ENCODE results near the gene ENTPD3.
"Not testable (repeated sequence)": the region's sequence is repeated elsewhere in the genome, so short reads cannot be mapped to it uniquely, and the experiment has no call there.

ENTPD3 gene

DNA sequence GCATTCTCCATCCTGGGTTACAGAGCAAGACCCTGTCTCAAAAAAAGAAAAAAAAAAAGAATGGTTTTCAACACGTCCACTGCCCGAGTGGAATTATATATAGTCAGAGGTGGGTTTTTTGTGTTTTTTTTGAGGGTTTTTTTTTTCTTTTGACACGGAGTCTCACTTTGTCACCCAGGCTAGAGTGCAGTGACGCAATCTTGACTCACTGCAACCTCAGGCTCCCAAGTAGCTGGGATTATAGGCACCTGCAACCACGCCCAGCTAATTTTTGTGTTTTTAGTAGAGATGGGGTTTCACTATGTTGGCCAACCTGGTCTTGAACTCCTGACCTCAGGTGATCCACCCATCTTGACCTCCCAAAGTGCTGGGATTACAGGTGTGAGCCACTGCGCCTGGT, 73.5 kb downstream of the ENTPD3 start:
- not testable (repeated sequence) for DNase-seq (ENCODE audit: low read depth in 2 of 2)

DNA sequence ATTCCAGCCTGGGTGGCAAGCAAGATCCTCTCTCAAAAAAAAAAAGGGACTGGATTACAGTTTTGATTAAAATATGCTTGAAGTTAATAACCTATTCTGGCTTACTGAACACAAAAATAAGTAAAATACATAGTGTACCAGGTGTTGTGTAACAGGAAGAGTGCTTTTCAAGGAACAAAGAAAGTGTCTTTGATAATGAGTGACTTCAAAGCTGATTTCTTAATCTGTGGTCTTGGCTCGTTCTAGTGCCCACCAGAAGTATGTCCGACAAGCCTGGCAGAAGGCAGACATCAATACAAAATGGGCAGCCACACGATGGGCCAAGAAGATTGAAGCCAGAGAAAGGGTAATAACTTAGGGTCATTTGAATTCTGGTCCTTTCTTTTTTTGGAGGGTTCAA, 74.2 kb downstream of the ENTPD3 start:
- no peak for DNase-seq (ENCODE audit: low read depth in 2 of 2)

DNA sequence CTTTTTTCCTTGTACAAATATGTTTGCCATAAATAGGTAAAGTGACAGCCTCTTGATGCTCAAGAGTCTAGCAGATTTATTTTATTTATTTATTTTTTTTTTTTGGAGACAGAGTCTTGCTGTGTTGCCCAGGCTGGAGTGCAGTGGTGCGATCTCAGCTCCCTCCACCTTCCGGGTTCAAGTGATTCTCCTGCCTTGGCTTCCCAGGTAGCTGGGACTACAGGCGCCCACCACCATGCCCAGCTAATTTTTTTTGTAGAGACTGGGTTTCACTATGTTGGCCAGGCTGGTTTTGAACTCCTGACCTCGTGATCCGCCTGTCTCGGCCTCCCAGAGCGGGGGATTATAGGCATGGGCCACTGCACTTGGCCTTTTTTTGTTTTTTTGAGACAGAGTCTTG, 75.9 kb downstream of the ENTPD3 start:
- DNase-seq (ENCODE audit: low read depth in 2 of 2), result not testable (repeated sequence)

DNA sequence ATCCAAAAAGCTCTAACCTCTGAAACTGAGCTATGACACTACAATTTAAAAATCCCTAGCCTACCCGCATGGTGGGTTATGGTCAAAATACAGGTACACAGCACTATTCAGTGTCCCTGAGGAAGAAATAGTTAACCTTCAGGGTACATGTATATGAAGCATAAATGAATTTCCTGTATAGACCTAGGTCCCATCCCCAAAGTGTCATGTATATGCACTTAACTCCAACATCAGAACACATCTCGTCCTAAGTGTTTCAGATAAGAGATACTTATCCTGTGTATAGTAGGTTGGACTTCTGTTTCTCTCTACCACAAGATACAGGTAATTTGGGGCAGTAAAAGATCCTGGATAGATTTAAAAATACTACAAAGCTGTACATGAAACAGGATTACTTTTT, 76.6 kb downstream of the ENTPD3 start:
- no peak for DNase-seq (ENCODE audit: low read depth in 2 of 2)

DNA sequence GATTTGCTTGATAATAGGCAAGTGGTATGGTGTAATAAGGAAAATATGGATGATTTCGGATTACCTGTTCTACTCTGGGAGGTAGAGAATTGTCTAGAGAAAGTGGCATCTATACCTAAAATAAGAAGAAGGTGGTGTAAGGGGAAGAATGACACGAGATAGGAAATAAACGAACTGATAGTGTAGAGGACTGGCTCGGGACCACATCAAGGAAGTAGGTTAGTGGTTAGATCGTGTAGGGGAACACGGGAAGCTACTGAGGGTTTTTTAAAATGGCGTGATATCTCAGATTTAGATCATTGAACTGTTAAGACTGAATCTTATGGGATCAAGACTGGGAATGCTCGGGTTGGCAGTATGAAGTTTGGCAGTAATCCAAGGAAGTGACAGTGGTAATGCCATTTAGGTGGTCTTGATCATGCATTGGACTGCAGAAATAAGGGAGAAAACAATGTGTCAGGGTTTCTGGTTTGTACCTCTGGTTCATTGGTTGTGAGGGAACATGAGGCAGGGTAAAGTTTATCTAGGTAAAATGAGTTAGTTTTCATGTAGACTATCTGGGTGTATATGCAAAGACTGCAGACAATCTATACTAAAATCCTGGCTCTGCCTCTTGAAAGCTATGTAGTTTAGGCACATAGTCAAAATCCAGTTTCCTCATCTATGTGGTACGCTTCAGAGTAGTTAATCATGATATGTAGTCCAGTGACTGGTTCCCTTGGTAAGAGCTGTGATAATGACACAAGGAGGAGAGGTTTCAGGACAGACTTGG, 77.5 kb downstream of the ENTPD3 start:
- DNase-seq (ENCODE audit: low read depth in 2 of 2), result no peak

DNA sequence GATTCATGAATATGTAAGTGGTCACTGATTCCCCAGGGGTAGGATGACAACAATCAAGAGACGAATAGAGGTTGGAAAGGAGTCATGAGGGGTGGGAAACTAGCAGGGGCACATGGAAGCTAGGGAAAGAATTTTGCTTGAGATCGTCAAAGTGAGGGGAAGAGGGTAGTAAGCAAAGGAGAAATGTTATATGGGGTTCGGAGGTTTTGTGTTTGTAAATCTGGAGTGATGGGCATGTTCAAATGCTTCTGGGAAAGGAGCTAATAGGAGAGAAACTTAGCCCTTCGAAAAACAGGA, 78.1 kb downstream of the ENTPD3 start:
- DNase-seq (ENCODE audit: low read depth in 2 of 2), result no peak

DNA sequence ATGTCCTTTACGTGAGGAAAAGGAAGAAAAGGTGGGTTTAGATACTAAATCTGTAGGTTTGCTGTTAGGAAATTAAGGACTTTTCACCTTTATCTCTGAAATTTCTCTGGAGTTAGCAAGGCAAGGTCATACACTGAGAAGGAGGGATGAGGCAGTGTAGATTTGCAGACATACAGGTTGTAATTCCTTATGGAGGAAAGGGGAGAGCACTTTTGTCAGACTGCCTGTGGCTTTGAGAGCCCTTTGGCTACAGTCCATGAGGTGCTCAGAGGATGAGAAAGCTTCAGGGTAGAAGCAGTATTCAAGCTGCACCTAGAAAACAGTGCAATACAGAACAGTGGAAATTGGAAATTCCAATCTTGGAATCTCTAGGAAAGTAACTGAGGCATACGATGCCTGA, 78.5 kb downstream of the ENTPD3 start:
- DNase-seq (ENCODE audit: low read depth in 2 of 2), result no peak

DNA sequence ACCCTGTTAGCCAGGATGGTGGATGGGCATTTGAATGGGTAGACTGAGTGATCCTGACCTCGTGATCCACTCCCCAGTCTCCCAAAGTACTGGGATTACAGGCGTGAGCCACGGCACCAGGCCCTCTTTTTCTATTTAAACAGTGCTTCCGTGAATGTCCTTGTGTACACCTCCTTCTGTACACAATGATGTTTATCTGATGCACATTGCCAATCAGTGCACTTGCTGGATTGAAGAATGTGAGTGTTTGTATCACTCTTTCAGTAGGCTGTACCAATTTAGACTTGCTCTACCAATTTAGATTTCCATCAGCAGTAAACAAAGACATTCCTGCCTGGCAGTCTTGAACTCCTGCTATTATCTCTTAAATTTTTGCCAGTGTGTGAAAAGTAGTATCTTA, 81.0 kb downstream of the ENTPD3 start:
- no peak for DNase-seq (ENCODE audit: low read depth in 2 of 2)

DNA sequence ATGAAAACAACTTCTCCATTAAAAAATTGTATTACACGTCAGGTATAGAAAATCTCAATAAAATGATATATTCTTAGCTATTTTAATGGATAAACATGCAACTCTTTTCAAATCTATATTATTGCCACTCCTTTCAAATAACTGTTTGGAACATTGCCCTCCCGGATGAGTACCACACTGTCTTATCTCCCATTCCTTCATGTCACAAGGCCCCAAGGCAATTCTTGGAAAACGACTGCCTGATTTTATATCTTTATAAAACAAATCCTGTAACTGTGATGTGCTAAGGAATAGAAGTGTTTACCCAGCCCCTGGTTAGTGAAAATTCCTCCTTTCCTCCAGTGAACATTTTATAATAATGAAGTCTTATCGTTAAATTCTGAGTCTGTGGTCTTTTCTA, 83.7 kb downstream of the ENTPD3 start:
- no peak for DNase-seq (ENCODE audit: low read depth in 2 of 2)

DNA sequence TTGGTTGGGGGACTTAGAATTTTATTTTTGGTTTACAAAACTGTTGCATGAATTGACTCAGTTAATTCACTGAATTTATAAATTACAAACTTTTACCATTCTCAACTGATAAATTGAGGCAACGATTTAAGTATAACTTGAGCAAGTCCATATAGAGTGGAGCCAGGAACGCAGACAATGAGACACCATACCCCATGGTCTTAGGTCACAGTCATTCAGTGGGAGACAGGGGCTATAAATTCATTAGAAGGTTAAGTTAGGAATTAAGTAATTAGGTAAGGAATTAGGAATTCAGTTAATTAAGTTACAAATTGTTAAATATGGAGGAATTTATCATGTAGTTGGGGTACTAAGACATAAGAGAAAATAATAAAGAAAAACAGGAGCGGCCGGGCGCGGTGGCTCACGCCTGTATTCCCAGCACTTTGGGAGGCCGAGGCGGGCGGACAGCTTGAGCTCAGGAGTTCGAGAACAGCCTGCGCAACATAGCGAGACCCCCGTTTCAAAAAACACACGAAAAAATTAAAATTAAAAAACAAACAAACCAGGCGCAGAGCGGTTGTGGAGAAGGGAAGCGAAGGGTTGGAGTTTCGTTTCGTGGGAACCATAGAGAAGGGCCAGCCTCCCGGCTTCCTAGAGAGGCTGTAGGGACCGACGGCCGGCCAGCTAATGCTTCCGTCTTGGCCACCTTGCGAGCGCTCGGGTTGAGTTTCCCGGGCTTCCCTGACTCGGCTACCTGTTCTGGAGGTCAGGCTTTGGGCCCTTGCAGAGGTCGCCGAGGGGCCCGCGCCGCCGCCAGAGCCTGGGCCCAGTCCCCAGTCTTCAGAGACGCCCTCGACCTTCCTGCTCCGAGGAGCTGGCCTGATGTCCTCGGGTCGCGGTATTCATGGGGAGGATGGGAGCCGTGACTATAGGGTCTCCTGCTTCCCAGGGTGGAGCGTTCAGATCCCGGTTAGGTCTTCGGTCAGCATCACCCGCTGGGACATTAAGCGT, 89.8 kb downstream of the ENTPD3 start, which contains the start of gene ZNF619:
Gene ZNF619 (plus strand): TSS at position 645 of the 993 bp plus-strand sequence. CDS start 858 bp downstream, outside the sequence.
- DNase-seq (ENCODE audit: low read depth in 2 of 2), result peak; percentile 25 to 43

DNA sequence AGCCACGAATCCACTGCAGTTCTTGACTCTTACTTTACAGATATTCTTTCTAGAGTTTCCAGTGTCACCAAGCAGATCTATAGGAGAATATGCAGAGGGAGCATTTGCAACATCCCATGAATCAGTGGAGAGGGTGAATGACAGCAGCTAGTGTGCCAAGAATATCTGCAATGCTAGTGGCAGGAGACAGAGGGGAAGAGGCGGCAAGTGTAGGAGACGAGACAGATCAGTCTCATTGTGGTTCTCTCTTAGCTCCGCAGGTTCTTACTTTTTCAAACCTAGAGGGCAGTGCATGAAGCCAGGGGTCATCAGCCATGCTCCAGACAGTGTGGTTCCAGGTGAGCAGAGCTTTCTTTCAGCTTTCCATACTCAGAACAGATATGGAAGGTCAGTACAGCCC, 90.7 kb downstream of the ENTPD3 start:
- no peak for DNase-seq (ENCODE audit: low read depth in 2 of 2)
